Small intestine (tissue), 7 donors: ENCODE measurements around the gene EDA. TPM values are rescaled to one million over a fixed set of nuclear protein-coding genes. Genes with fewer than 3 reads are reported as not detected.

Experiments
- DNase-seq, 2 donors: peaks; one replicate each; pipeline versions ENCODE4 v3.0.0 to v3.0.0-alpha.2; 2013
- FAIRE-seq: peaks from 2 replicates; lab custom pipeline; 2012; peaks lifted over from hg19 to GRCh38; lab: Jason Lieb, UNC
- H3K27ac ChIP-seq, 3 donors: one replicate each; pipeline ENCODE4 v1.5.1; 2013; ENCODE audit warnings: low read length in 2 of 3, mild to moderate bottlenecking in 2 of 3, control low read depth in 1 of 3, inconsistent platforms in 1 of 3, low read depth in 1 of 3, moderate library complexity in 1 of 3
- H3K27me3 ChIP-seq, 3 donors: one replicate each; pipeline ENCODE4 v1.6.1; 2013; ENCODE audit warnings: low read length in 3 of 3, inconsistent platforms in 1 of 3; ENCODE audit not compliant: control insufficient read depth in 3 of 3, insufficient read depth in 3 of 3
- H3K36me3 ChIP-seq, 3 donors: one replicate each; pipeline ENCODE4 v1.6.1; 2013; ENCODE audit warnings: low read length in 3 of 3, inconsistent platforms in 1 of 3, low read depth in 1 of 3, mild to moderate bottlenecking in 1 of 3, moderate library complexity in 1 of 3; ENCODE audit not compliant: control insufficient read depth in 3 of 3, insufficient read depth in 2 of 3
- H3K4me1 ChIP-seq, 3 donors: one replicate each; pipeline ENCODE4 v1.6.1; 2013; ENCODE audit warnings: low read length in 2 of 3, inconsistent platforms in 1 of 3, low read depth in 1 of 3, mild to moderate bottlenecking in 1 of 3, moderate library complexity in 1 of 3; ENCODE audit not compliant: control insufficient read depth in 3 of 3, insufficient read depth in 2 of 3
- H3K4me3 ChIP-seq, 3 donors: one replicate each; pipeline ENCODE4 v1.5.1; 2013; ENCODE audit warnings: low read length in 3 of 3, control low read depth in 1 of 3, inconsistent platforms in 1 of 3, low read depth in 1 of 3, mild to moderate bottlenecking in 1 of 3, moderate library complexity in 1 of 3
- H3K9me3 ChIP-seq, 2 donors: one replicate each; pipeline ENCODE4 v1.6.1; 2013; ENCODE audit warnings: low read depth in 1 of 2, low read length in 1 of 2; ENCODE audit not compliant: control insufficient read depth in 2 of 2, insufficient read depth in 1 of 2
- WGBS, 3 donors: extraction: QIAGEN DNeasy Blood & Tissue Kit; methylation state at CpG; one replicate each; pipeline ENCODE4 v1.1.7; 2013; 5-methylcytosine and 5-hydroxymethylcytosine counted together
- polyA plus RNA-seq, 4 donors: library from polyadenylated mRNA; stranded (reverse) in 3 of 4; unstranded in 1 of 4; fragments of 200-250 nt in 3 of 4; fragments of 120-200 nt in 1 of 4; gene quantifications; one replicate each; pipeline versions ENCODE4 v1.2.1 to v1.2.3, GENCODE V29; 2013
- donor health status: healthy with polysubstance abuse.
- donor health status: control.
- donor health status: control.
- donor health status: Bipolar disorder and iron deficiency.
- donor health status: healthy.

The EDA gene
- polyA plus RNA-seq, 4 donors: 1.1 to 42.2 (median 1.4) TPM; not detected in 1

DNA sequence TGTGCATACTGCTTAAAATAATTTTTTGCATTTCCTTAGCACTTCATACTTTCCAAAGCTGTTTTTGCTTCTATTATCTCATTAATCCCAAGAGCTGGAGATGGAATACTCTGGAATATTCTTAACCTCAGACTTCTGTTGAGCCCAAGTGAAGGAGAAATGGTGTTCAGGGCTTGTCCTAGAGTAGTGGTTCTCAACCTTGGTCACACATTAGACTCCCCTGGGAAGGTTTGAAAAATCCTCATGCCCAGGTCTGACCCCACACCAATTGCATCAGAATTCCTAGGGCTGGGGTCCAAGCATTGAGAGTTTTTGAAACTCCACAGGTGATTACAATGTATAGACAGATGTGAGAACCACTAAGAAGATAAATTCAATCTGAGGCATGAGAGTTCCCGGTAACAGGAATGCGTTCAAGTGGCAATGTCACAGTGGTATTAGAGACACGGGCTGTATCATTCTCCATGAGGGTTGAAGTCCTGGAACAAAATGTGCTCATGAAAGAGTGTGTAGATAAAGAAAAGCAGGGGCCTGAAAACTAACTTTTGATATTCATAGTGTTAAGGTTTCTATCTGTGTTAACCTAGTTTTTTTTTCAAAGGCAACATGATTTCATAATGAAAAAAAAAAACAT is 385.9 kb downstream of the EDA start:
- Histone ChIP-seq H3K9me3 (peaks cover 0 to 3% of the 10 kb centered on the region in 2 donors), H3K27ac (no peak overlapping the region), H3K36me3 (no peaks in the 10 kb centered on the region), H3K4me3 (no peak overlapping the region), H3K4me1 (no peaks in the 10 kb centered on the region), H3K27me3 (no peaks in the 10 kb centered on the region)
- DNase-seq: no peak
- FAIRE-seq: no peak
- WGBS, 3 donors: 74 to 94% (median 93%) methylated on average over 3 of the region's 3 CpGs

GRCh38 chrX:70007946-70008345 is 392.0 kb downstream of the EDA start:
- no peak for DNase-seq
- no peak for FAIRE-seq
- no peak overlapping the region for H3K27ac ChIP-seq
- H3K4me1 ChIP-seq: peaks cover 0 to 4% (median 0%) of the 10 kb centered on the region in 3 donors
- H3K9me3 ChIP-seq: no peaks in the 10 kb centered on the region
- H3K36me3 ChIP-seq: no peaks in the 10 kb centered on the region
- H3K27me3 ChIP-seq: no peaks in the 10 kb centered on the region
- H3K4me3 ChIP-seq: no peak overlapping the region

- Histone ChIP-seq H3K4me1 (peaks cover 0 to 12% (median 0%) of the 10 kb centered on the region in 3 donors), H3K27ac (no peak overlapping the region), H3K4me3 (no peak overlapping the region), H3K36me3 (no peaks in the 10 kb centered on the region), H3K9me3 (no peaks in the 10 kb centered on the region), H3K27me3 (no peaks in the 10 kb centered on the region)
- FAIRE-seq (no peak), DNase-seq (no peak)
Measured at GRCh38 chrX:70009049-70009448, 393.1 kb downstream of the EDA start.

GRCh38 chrX:70009970-70010369 is 394.1 kb downstream of the EDA start:
- Histone ChIP-seq H3K27ac (no peak overlapping the region), H3K27me3 (no peaks in the 10 kb centered on the region), H3K4me3 (no peak overlapping the region), H3K9me3 (no peaks in the 10 kb centered on the region), H3K36me3 (no peaks in the 10 kb centered on the region), H3K4me1 (peaks cover 0 to 15% (median 0%) of the 10 kb centered on the region in 3 donors)
- WGBS, 3 donors: 70 to 82% (median 78%) methylated on average over 2 of the region's 2 CpGs
- DNase-seq (no peak), FAIRE-seq (no peak)

DNA sequence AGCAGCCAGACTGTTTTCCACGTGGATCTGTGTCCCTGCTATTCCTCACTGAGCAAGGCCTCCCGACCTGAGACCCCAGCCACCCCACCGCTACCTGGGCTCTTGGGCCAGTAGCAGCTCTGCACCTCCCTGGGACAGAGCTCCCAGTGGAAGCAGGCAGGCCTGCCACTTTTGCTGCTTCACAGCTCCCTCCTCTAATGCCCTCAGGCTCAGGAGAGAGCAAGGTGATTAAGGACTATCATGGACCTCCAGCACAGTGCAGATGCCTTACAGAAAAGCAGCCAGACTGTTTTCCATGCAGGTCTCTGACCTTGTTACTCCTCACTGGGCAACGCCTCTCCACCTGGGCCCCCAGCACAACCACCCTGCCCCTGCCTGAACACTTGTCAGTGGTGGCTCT is 396.8 kb downstream of the EDA start:
- Histone ChIP-seq H3K9me3 (no peaks in the 10 kb centered on the region), H3K27ac (peak overlapping the region in 1 of 3 donors; percentile 86), H3K4me1 (peaks cover 0 to 15% (median 0%) of the 10 kb centered on the region in 3 donors), H3K4me3 (no peak overlapping the region), H3K27me3 (no peaks in the 10 kb centered on the region), H3K36me3 (no peaks in the 10 kb centered on the region)
- DNase-seq (no peak), FAIRE-seq (no peak)
- 44 to 76% (median 75%) methylated on average over 3 to 4 of the region's 4 CpGs for WGBS, 3 donors

DNA sequence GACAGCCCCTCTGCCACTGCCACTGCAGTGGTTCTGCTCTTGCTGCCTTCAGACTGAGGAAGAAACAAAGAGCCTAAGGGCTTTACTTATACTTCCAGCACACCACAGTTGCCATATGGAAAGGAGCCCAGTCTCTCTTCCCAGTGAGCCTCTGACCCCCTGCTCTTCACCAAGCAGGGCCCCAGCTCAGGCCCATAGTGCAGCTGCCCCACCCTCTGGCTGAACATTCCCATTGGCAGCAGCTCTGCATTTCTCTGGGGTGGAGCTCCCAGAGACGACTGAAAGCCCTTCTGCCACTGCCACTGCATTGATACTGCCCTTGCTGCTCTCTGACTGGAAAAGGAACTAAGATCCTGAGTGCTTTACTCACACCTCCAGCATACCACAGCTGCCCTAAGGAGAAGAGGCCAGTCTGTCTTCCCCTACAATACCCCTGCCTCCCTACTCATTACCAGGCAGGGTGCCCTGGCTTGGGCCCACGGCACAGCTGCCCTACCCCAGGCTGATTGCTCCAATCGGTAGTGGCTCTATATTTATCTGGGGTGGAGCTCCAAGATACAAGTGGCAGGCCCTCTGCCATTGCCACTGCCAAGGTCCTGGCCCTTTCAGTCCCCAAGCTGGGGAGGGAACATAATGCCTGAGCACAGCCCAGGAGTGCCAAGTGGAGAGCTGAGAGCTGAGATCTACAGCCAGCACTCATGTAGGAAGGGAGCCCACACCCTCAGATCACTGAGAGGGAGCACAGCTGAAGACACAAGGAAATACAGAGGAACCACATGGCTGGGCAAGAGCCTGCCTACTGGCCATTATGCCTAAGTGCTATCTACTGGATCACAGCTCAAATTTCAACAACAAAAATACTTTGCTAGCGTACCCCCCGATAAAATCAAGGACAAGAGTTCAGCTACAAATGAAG is 397.8 kb downstream of the EDA start:
- Histone ChIP-seq H3K36me3 (no peaks in the 10 kb centered on the region), H3K27ac (peak overlapping the region in 2 of 3 donors; percentile 10 to 86), H3K27me3 (no peaks in the 10 kb centered on the region), H3K4me3 (no peak overlapping the region), H3K9me3 (no peaks in the 10 kb centered on the region), H3K4me1 (peaks cover 0 to 15% (median 0%) of the 10 kb centered on the region in 3 donors)
- DNase-seq (peak in 1 of 2 donors; percentile 52), FAIRE-seq (no peak)
- 41 to 52% (median 51%) methylated on average over 5 of the region's 5 CpGs for WGBS, 3 donors

DNA sequence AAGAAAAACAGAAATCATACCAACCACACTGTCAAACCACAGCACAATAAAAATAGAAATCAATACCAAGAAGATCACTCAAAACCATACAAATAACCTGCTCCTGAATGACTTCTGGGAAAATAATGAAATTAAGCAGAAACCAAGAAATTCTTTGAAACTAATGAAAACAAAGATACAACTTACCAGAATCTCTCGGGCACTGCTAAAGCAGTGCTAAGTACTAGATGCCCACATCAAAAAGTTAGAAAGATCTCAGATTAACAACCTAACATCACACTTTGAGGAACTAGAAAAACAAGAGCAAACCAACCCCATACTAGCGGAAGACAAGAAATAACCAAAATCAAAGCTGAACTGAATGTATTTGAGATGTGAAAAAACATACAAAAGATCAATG is 400.6 kb downstream of the EDA start:
- no peak for FAIRE-seq
- DNase-seq: no peak
- WGBS, 3 donors: 73 to 95% (median 78%) methylated on average over 2 of the region's 2 CpGs

DNA sequence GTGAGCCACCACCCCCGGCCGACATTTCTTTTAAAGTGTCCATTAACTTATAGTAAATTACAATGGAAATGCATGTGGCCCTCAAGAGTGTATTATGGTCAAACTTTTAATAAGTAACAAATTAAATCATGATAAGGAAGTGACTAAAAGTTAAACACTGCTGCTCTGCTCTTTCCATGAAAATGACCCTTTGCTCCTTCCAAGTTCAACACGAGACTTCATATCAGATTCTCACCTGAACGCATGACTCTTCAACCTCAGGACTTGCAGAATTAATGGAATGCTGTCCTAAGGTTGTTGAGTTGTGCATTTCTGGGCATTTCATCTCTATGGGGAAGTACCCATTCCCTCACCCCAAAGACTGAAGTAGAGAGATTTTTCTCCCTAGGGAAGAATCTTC is 406.7 kb downstream of the EDA start:
- FAIRE-seq: no peak
- DNase-seq: peak; percentile 60 to 70
- peak overlapping the region in 1 of 3 donors; percentile 74 for H3K27ac ChIP-seq
- H3K4me3 ChIP-seq: no peak overlapping the region
- H3K27me3 ChIP-seq: no peaks in the 10 kb centered on the region
- 21 to 56% (median 34%) methylated on average over 4 of the region's 4 CpGs for WGBS, 3 donors
- H3K4me1 ChIP-seq: no peaks in the 10 kb centered on the region
- H3K36me3 ChIP-seq: no peaks in the 10 kb centered on the region
- H3K9me3 ChIP-seq: no peaks in the 10 kb centered on the region

More for the DNA sequence above, 400.6 kb downstream of the EDA start:
- Histone ChIP-seq H3K36me3 (no peaks in the 10 kb centered on the region), H3K27me3 (no peaks in the 10 kb centered on the region), H3K4me3 (no peak overlapping the region), H3K27ac (no peak overlapping the region), H3K9me3 (no peaks in the 10 kb centered on the region), H3K4me1 (peaks cover 0 to 15% (median 0%) of the 10 kb centered on the region in 3 donors)
